Activated naive CD4-positive, alpha-beta T cell treated with anti-CD3 and anti-CD28 coated beads, Interleukin-2, amount 10 ng/mL, durations not matched to agents 7 days and 5 days (primary cell): ENCODE data around the gene ICE1.
"Not testable (repeated sequence)": the region's sequence is repeated elsewhere in the genome, so short reads cannot be mapped to it uniquely, and the experiment has no call there.

Experiments used
- CTCF ChIA-PET: fragments of 350-600 bp; sonication (Branson Sonifier 250); formaldehyde crosslinking; loops from one replicate; lab custom pipeline; 2021; ENCODE audit warnings: antibody characterized with exemption; lab: Charles Lee
- DNase-seq: peaks from one replicate; pipeline ENCODE4 v3.0.0-alpha.2; 2020
- H3K27ac Mint-ChIP-seq: one replicate; pipeline ENCODE4 v1.8.0; 2021; ENCODE audit warnings: mild to moderate bottlenecking, moderate library complexity, mixed read lengths
- H3K27me3 Mint-ChIP-seq: one replicate; pipeline ENCODE4 v1.8.0; 2021; ENCODE audit warnings: mild to moderate bottlenecking, mixed read lengths
- H3K36me3 Mint-ChIP-seq: one replicate; pipeline ENCODE4 v1.8.0; 2021; ENCODE audit warnings: mixed read lengths
- H3K4me1 Mint-ChIP-seq: one replicate; pipeline ENCODE4 v1.8.0; 2021; ENCODE audit warnings: mixed read lengths
- H3K4me3 Mint-ChIP-seq: one replicate; pipeline ENCODE4 v1.8.0; 2021; ENCODE audit warnings: mild to moderate bottlenecking, moderate library complexity, mixed read lengths
- H3K9me3 Mint-ChIP-seq: one replicate; pipeline ENCODE4 v1.8.0; 2021; ENCODE audit warnings: mixed read lengths

ICE1 gene

GRCh38 chr5:5451863-5452262, 29.4 kb downstream of the ICE1 start:
- Mint-ChIP-seq H3K4me3 (no peak overlapping the region), H3K27me3 (no peaks in the 10 kb centered on the region), H3K4me1 (no peaks in the 10 kb centered on the region), H3K36me3 (peaks cover 29% of the 10 kb centered on the region), H3K9me3 (no peaks in the 10 kb centered on the region), H3K27ac (no peak overlapping the region)
- DNase-seq: no peak
- CTCF ChIA-PET: interaction anchor here (0.6 kb wide), 1 partner anchor 8 kb away, joined by 4 read pairs; no protein-coding TSS in a partner anchor

GRCh38 chr5:5453131-5453530, 30.7 kb downstream of the ICE1 start:
- Mint-ChIP-seq H3K4me3 (no peak overlapping the region), H3K4me1 (no peaks in the 10 kb centered on the region), H3K27me3 (no peaks in the 10 kb centered on the region), H3K27ac (no peak overlapping the region), H3K9me3 (no peaks in the 10 kb centered on the region), H3K36me3 (peaks cover 35% of the 10 kb centered on the region)
- CTCF ChIA-PET: interaction anchor here (1.1 kb wide), 2 partner anchors 26 to 35 kb away, joined by 3 to 4 read pairs; no protein-coding TSS in a partner anchor
- no peak for DNase-seq

- no peaks in the 10 kb centered on the region for H3K27me3 Mint-ChIP-seq
- CTCF ChIA-PET: no interaction called here
- H3K4me3 Mint-ChIP-seq: no peak overlapping the region
- H3K36me3 Mint-ChIP-seq: peaks cover 40% of the 10 kb centered on the region
- DNase-seq: no peak
- no peak overlapping the region for H3K27ac Mint-ChIP-seq
- H3K4me1 Mint-ChIP-seq: no peaks in the 10 kb centered on the region
- no peaks in the 10 kb centered on the region for H3K9me3 Mint-ChIP-seq
Measured at GRCh38 chr5:5454391-5454790, 31.9 kb downstream of the ICE1 start.

- no peak for DNase-seq
- Mint-ChIP-seq H3K9me3 (no peaks in the 10 kb centered on the region), H3K27ac (no peak overlapping the region), H3K4me1 (no peaks in the 10 kb centered on the region), H3K36me3 (peaks cover 51% of the 10 kb centered on the region), H3K4me3 (no peak overlapping the region), H3K27me3 (no peaks in the 10 kb centered on the region)
- CTCF ChIA-PET: no interaction called here
Measured at GRCh38 chr5:5456858-5457257, 34.4 kb downstream of the ICE1 start.

GRCh38 chr5:5460311-5460710, 37.8 kb downstream of the ICE1 start:
- H3K9me3 Mint-ChIP-seq: no peaks in the 10 kb centered on the region
- no peak for DNase-seq
- no peaks in the 10 kb centered on the region for H3K4me1 Mint-ChIP-seq
- CTCF ChIA-PET: interaction anchor here (0.6 kb wide), 1 partner anchor 9 kb away, joined by 4 read pairs; no protein-coding TSS in a partner anchor
- H3K27ac Mint-ChIP-seq: no peak overlapping the region
- H3K4me3 Mint-ChIP-seq: no peak overlapping the region
- H3K36me3 Mint-ChIP-seq: peaks cover 72% of the 10 kb centered on the region
- no peaks in the 10 kb centered on the region for H3K27me3 Mint-ChIP-seq

- H3K9me3 Mint-ChIP-seq: no peaks in the 10 kb centered on the region
- H3K4me1 Mint-ChIP-seq: no peaks in the 10 kb centered on the region
- no peaks in the 10 kb centered on the region for H3K27me3 Mint-ChIP-seq
- no peak overlapping the region for H3K27ac Mint-ChIP-seq
- peaks cover 69% of the 10 kb centered on the region for H3K36me3 Mint-ChIP-seq
- no peak for DNase-seq
- CTCF ChIA-PET: no interaction called here
- H3K4me3 Mint-ChIP-seq: no peak overlapping the region
Measured at GRCh38 chr5:5461012-5461411, 38.5 kb downstream of the ICE1 start.

GRCh38 chr5:5464036-5464715, 41.7 kb downstream of the ICE1 start:
- H3K4me3 Mint-ChIP-seq: no peak overlapping the region
- peaks cover 67% of the 10 kb centered on the region for H3K36me3 Mint-ChIP-seq
- H3K27ac Mint-ChIP-seq: no peak overlapping the region
- H3K4me1 Mint-ChIP-seq: no peaks in the 10 kb centered on the region
- H3K9me3 Mint-ChIP-seq: no peaks in the 10 kb centered on the region
- no peak for DNase-seq
- CTCF ChIA-PET: no interaction called here
- H3K27me3 Mint-ChIP-seq: no peaks in the 10 kb centered on the region

DNA sequence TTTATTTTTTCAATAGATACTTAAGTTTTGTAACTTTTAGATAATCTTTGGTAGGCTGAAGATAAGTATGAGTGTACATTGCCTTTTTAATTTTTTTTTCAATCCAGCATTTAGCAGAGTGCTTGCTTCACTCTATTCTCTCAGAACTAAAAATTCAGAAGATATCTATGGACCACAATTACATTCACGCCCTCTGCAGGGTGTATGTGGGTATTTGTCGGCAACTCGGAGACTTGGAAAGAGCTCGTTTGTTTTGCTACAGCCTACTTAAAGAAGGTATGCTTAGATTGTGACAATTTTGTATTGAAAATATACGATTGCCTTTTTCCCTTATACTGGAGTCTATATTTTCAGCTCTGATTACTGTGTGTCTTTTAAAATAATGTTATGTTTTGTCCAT, 43.8 kb downstream of the ICE1 start:
- H3K9me3 Mint-ChIP-seq: no peaks in the 10 kb centered on the region
- no peaks in the 10 kb centered on the region for H3K4me1 Mint-ChIP-seq
- CTCF ChIA-PET: interaction anchor here (0.7 kb wide), 1 partner anchor 10 kb away, joined by 3 read pairs; no protein-coding TSS in a partner anchor
- no peak overlapping the region for H3K4me3 Mint-ChIP-seq
- H3K27me3 Mint-ChIP-seq: no peaks in the 10 kb centered on the region
- no peak overlapping the region for H3K27ac Mint-ChIP-seq
- no peak for DNase-seq
- peaks cover 49% of the 10 kb centered on the region for H3K36me3 Mint-ChIP-seq

DNA sequence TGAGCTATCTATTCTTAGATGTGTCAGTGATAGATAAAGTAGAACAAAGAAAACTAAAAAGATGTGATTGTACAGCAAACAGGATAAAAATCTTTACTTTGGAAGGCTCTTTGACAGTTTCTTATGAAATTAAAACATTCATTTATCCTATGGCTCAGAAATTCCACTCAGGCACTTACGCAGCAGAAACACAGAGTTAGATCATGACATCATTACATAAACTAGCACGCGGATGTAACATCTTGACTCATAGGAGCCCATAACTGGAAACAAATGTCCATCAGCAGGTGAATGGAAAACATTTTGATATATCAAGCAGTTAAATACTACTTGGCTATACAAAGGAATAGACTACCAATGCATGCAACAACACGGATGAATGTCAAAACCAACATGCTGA, 45.3 kb downstream of the ICE1 start:
- peaks cover 38% of the 10 kb centered on the region for H3K36me3 Mint-ChIP-seq
- no peak for DNase-seq
- CTCF ChIA-PET: no interaction called here
- H3K27ac Mint-ChIP-seq: no peak overlapping the region
- no peaks in the 10 kb centered on the region for H3K27me3 Mint-ChIP-seq
- H3K4me3 Mint-ChIP-seq: no peak overlapping the region
- H3K9me3 Mint-ChIP-seq: no peaks in the 10 kb centered on the region
- H3K4me1 Mint-ChIP-seq: no peaks in the 10 kb centered on the region

DNA sequence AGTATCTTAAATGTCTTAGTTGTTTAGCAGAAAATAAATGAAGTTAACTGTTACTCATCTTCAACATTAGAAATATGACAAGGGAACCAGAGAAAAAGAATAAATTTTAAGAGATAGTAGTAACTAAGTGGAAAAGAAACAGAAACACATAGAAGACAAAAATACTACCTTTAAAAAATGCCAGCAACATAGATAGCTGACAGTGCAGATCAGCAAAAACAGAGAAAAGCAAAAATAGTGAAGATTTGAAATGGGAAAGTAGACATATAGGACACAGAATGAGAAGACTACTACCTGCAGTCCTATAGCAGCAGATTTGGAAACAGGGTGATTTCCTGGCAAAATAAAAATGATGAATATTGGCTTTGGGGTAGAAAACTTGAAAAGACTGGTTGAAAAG, 48.5 kb downstream of the ICE1 start:
- Mint-ChIP-seq H3K27ac (no peak overlapping the region), H3K4me3 (no peak overlapping the region), H3K27me3 (no peaks in the 10 kb centered on the region), H3K4me1 (no peaks in the 10 kb centered on the region), H3K9me3 (no peaks in the 10 kb centered on the region), H3K36me3 (peaks cover 40% of the 10 kb centered on the region)
- no peak for DNase-seq
- CTCF ChIA-PET: no interaction called here

- Mint-ChIP-seq H3K27me3 (no peaks in the 10 kb centered on the region), H3K9me3 (no peaks in the 10 kb centered on the region), H3K4me1 (no peaks in the 10 kb centered on the region), H3K36me3 (peaks cover 46% of the 10 kb centered on the region), H3K4me3 (no peak overlapping the region), H3K27ac (no peak overlapping the region)
- DNase-seq: no peak
- CTCF ChIA-PET: no interaction called here
Measured at GRCh38 chr5:5473226-5473625, 50.7 kb downstream of the ICE1 start.

GRCh38 chr5:5474961-5475360, 52.5 kb downstream of the ICE1 start:
- CTCF ChIA-PET: interaction anchor here (1.2 kb wide), 1 partner anchor 16 kb away, joined by 3 read pairs; no protein-coding TSS in a partner anchor
- Mint-ChIP-seq H3K9me3 (no peaks in the 10 kb centered on the region), H3K27ac (no peak overlapping the region), H3K4me3 (no peak overlapping the region), H3K27me3 (no peaks in the 10 kb centered on the region), H3K4me1 (peaks cover 6% of the 10 kb centered on the region), H3K36me3 (peaks cover 61% of the 10 kb centered on the region)
- DNase-seq: no peak

- CTCF ChIA-PET: interaction anchor here (1.1 kb wide), 1 partner anchor 10 kb away, joined by 3 read pairs; no protein-coding TSS in a partner anchor
- Mint-ChIP-seq H3K27me3 (no peaks in the 10 kb centered on the region), H3K4me3 (no peak overlapping the region), H3K36me3 (peaks cover 60% of the 10 kb centered on the region), H3K4me1 (peaks cover 14% of the 10 kb centered on the region), H3K9me3 (no peaks in the 10 kb centered on the region), H3K27ac (no peak overlapping the region)
- DNase-seq: no peak
Measured at GRCh38 chr5:5475975-5476374, 53.5 kb downstream of the ICE1 start.

- H3K4me3 Mint-ChIP-seq, DNase-seq, H3K9me3 Mint-ChIP-seq, CTCF ChIA-PET, H3K27me3 Mint-ChIP-seq: not testable (repeated sequence)
- Mint-ChIP-seq H3K27ac (peak overlapping the region; percentile 59), H3K36me3 (peaks cover 53% of the 10 kb centered on the region), H3K4me1 (peaks cover 22% of the 10 kb centered on the region)
Measured at GRCh38 chr5:5479578-5479977, 57.1 kb downstream of the ICE1 start.

GRCh38 chr5:5480481-5481111, 58.1 kb downstream of the ICE1 start:
- peak overlapping the region; percentile 33 for H3K4me3 Mint-ChIP-seq
- H3K27ac Mint-ChIP-seq: peak overlapping the region; percentile 89
- CTCF ChIA-PET: no interaction called here
- DNase-seq: no peak
- H3K36me3 Mint-ChIP-seq: peaks cover 44% of the 10 kb centered on the region
- H3K4me1 Mint-ChIP-seq: peaks cover 22% of the 10 kb centered on the region
- no peaks in the 10 kb centered on the region for H3K27me3 Mint-ChIP-seq
- H3K9me3 Mint-ChIP-seq: no peaks in the 10 kb centered on the region
